Esophagus squamous epithelium (tissue), 5 donors: ENCODE measurements around the gene TSPAN18. TPM values are rescaled to one million over a fixed set of nuclear protein-coding genes. Genes with fewer than 3 reads are reported as not detected.
A peak's percentile ranks its signal among the peaks of the same experiment; 100 is the strongest.

Experiments
- DNase-seq: peaks from one replicate; lab custom pipeline; 2025; lab: John Stamatoyannopoulos, UW
- H3K27ac ChIP-seq, 4 donors: fragments of 200-600 bp; sonication (generic); one replicate each; pipeline ENCODE4 v1.5.1; 2016 to 2019; ENCODE audit warnings: mild to moderate bottlenecking in 1 of 4
- H3K27me3 ChIP-seq, 4 donors: fragments of 200-600 bp; sonication (generic); 1 replicate in 3 of 4; 2 replicates in 1 of 4; pipeline versions ENCODE4 v1.5.1 to v1.6.0; 2017 to 2021; ENCODE audit warnings: antibody characterized with exemption in 1 of 4
- H3K36me3 ChIP-seq, 3 donors: fragments of 200-600 bp; sonication (generic); one replicate each; pipeline ENCODE4 v1.5.1; 2016 to 2019
- H3K4me1 ChIP-seq, 3 donors: fragments of 200-600 bp; sonication (generic); one replicate each; pipeline ENCODE4 v1.5.1; 2017 to 2019
- H3K4me3 ChIP-seq, 4 donors: fragments of 200-600 bp; sonication (generic); 1 replicate in 3 of 4; 2 replicates in 1 of 4; pipeline ENCODE4 v1.5.1; 2016 to 2019; ENCODE audit warnings: mild to moderate bottlenecking in 2 of 4, moderate library complexity in 1 of 4
- H3K9me3 ChIP-seq, 3 donors: fragments of 200-600 bp; sonication (generic); one replicate each; pipeline ENCODE4 v1.5.1; 2016 to 2019
- POLR2A ChIP-seq, 4 donors: fragments of 450-650 bp; IDR thresholded peaks; one replicate each; pipeline ENCODE4 v1.6.1; 2017; ENCODE audit warnings: antibody characterized with exemption in 4 of 4, mild to moderate bottlenecking in 4 of 4, moderate library complexity in 3 of 4
- WGBS, 2 donors: methylation state at CpG; one replicate each; pipeline ENCODE4 v1.1.5; 2018; 5-methylcytosine and 5-hydroxymethylcytosine counted together
- intact Hi-C: fragments of 100-400 bp; cut with DNase I; formaldehyde crosslinking; loops from one replicate; pipeline ENCODE4 v1.15.0; 2022
- total RNA-seq, 4 donors: library from RNA; depleted of rRNA; stranded (reverse); fragments of >200 nt; gene quantifications; one replicate each; pipeline ENCODE4 v1.1.0, GENCODE V29; 2016
- TF ChIP-seq, protein P1 (sequence below), 6 experiments: fragments of 450-650 bp in 4 of 6; fragments of 200-600 bp in 2 of 6; sonication (generic) in 2 of 6; IDR thresholded peaks; one replicate each; pipeline ENCODE4 v1.5.1; 2016 to 2019; ENCODE audit warnings: antibody characterized with exemption in 6 of 6, mild to moderate bottlenecking in 4 of 6, moderate library complexity in 4 of 6
- donor health status: DM: yes; HTN: yes; CAD: no.

Gene TSPAN18
- total RNA-seq, 4 donors from 2014 or later: 0.80 to 4.4 (median 2.0) TPM

DNA sequence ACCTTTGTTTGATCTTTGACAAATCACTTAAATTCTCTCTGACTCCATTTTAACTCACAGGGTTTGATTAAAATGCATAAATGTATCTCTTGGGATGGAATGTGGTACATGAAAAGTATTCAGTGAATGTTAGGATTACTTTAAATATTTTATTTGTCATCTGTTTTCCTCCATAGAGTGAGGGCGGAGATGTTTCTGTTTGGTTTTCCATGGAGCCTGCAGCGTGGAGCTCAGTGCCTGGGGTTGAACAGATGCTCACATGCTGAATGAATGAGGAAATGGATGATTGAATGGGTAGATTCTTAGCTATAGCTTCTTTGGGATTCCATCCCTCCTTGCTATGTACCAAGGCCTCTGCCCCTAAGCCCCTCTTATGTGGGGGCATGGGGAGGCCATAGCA, 10.0 kb downstream of the TSPAN18 start:
- no peaks in the 10 kb centered on the region for H3K36me3 ChIP-seq
- no peak overlapping the region for H3K4me3 ChIP-seq
- DNase-seq: no peak
- H3K9me3 ChIP-seq: no peaks in the 10 kb centered on the region
- peak overlapping the region in 2 of 4 donors; percentile 9 to 36 for H3K27ac ChIP-seq
- 67 to 76% methylated on average over 2 of the region's 2 CpGs for WGBS, 2 donors
- peaks cover 0 to 8% (median 0%) of the 10 kb centered on the region in 4 donors for H3K27me3 ChIP-seq
- peaks cover 0 to 33% (median 15%) of the 10 kb centered on the region in 3 donors for H3K4me1 ChIP-seq
- intact Hi-C loops: no loop called here
- no peak for TF ChIP-seq POLR2A (IDR thresholded peaks at IDR 0.05)
- TF ChIP-seq, protein P1, sequence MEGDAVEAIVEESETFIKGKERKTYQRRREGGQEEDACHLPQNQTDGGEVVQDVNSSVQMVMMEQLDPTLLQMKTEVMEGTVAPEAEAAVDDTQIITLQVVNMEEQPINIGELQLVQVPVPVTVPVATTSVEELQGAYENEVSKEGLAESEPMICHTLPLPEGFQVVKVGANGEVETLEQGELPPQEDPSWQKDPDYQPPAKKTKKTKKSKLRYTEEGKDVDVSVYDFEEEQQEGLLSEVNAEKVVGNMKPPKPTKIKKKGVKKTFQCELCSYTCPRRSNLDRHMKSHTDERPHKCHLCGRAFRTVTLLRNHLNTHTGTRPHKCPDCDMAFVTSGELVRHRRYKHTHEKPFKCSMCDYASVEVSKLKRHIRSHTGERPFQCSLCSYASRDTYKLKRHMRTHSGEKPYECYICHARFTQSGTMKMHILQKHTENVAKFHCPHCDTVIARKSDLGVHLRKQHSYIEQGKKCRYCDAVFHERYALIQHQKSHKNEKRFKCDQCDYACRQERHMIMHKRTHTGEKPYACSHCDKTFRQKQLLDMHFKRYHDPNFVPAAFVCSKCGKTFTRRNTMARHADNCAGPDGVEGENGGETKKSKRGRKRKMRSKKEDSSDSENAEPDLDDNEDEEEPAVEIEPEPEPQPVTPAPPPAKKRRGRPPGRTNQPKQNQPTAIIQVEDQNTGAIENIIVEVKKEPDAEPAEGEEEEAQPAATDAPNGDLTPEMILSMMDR (IDR thresholded peaks at IDR 0.05): no peak

DNA sequence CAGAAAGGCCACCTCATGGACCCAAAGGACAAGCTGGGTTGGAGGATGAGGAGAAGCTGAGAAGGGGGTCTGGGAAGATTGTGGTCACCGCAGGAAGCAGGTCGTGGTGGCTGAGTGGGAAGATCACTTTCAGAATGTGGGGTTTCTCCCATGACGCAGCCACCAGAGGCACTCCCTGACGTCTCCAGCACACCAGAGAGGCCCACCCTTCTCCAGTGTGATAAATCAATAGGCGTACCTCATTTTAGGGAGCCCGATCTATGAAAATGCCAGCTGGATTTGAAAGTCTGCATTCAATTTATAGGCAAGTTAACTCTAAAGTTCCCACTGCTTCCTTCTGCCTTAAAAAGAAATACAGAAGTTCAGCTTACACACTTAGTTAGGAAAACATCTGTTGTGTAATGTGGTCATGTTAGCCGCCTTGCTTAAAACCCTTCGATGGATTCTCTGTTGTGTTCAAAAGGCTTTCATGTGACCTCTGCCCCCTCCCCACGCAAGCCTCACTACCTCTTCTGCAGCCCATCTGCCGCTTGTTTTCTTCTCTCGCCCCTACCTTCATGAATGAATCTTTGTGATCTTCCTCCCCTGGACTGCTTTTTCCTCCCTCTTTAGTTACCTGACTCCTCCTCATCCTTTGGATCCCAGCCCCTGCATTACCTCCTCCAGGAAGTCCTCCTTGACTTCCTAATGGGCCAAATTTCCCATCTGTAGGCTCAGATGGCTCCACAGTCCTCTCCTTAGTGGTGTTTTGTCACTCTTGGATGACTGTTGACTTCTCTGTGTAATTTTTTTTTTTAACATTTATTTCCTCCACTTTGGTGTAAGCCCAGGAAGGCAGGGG, 10.7 kb downstream of the TSPAN18 start:
- intact Hi-C loops: no loop called here
- Histone ChIP-seq H3K27me3 (peaks cover 0 to 8% (median 0%) of the 10 kb centered on the region in 4 donors), H3K4me3 (no peak overlapping the region), H3K27ac (peak overlapping the region in 1 of 4 donors; percentile 36), H3K9me3 (no peaks in the 10 kb centered on the region), H3K36me3 (no peaks in the 10 kb centered on the region), H3K4me1 (peaks cover 0 to 33% (median 13%) of the 10 kb centered on the region in 3 donors)
- DNase-seq: no peak
- TF ChIP-seq POLR2A (IDR thresholded peaks at IDR 0.05): no peak
- TF ChIP-seq, protein P1 (IDR thresholded peaks at IDR 0.05): no peak
- 67 to 75% methylated on average over 11 of the region's 11 CpGs for WGBS, 2 donors

DNA sequence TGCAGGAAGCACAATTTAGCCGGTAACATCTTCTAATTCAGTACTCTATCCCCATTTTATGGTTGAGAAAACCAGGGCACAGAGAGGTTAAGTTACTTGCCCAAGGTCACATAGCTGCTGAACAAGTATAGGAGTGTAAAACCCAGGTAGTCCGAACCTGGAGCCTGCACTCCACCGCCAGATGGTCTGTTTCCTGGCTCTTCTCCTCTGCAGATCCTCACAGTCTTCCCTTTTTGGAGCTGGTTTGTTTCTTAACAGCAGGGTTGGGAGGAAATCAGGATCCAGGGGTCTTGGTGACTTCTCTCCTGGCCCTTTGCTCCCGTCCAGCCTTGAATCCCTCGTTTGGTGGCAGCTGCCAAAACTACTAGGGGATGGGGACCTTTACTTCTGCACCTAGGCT, 12.0 kb downstream of the TSPAN18 start:
- Histone ChIP-seq H3K36me3 (no peaks in the 10 kb centered on the region), H3K27me3 (peaks cover 0 to 8% (median 0%) of the 10 kb centered on the region in 4 donors), H3K4me1 (peaks cover 3 to 44% (median 16%) of the 10 kb centered on the region in 3 donors), H3K4me3 (no peak overlapping the region), H3K27ac (no peak overlapping the region), H3K9me3 (no peaks in the 10 kb centered on the region)
- TF ChIP-seq, protein P1 (IDR thresholded peaks at IDR 0.05): no peak
- no peak for TF ChIP-seq POLR2A (IDR thresholded peaks at IDR 0.05)
- 80 to 88% methylated on average over 5 of the region's 5 CpGs for WGBS, 2 donors
- no peak for DNase-seq
- intact Hi-C loops: no loop called here

DNA sequence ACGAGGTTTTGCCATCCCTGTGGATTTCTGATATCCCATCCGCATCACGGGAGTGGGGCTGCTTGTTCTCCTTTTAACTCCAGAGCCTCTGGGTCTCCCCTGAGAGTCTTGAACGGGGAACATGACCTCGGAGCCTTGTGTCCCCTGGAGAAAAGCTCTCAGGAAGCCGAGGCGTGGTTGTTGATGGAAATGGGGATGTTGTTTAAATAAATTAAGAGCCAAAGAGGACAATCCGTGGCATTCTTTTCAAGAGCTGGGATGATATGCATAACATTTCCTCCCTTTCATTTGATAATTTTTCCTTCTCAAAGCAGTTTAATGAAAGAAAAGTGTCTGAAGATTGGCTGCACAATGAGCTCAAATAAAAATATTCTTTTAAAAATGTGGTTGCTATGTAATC, 14.2 kb downstream of the TSPAN18 start:
- H3K9me3 ChIP-seq: no peaks in the 10 kb centered on the region
- intact Hi-C loops: no loop called here
- TF ChIP-seq, protein P1 (IDR thresholded peaks at IDR 0.05): no peak
- no peaks in the 10 kb centered on the region for H3K36me3 ChIP-seq
- H3K4me1 ChIP-seq: peaks cover 3 to 51% (median 17%) of the 10 kb centered on the region in 3 donors
- H3K4me3 ChIP-seq: peak overlapping the region in 1 of 4 donors; percentile 23
- no peak for DNase-seq
- peaks cover 0 to 8% (median 0%) of the 10 kb centered on the region in 4 donors for H3K27me3 ChIP-seq
- 37 to 50% methylated on average over 6 to 8 of the region's 8 CpGs for WGBS, 2 donors
- H3K27ac ChIP-seq: peak overlapping the region in 3 of 4 donors; percentile 5 to 76 (median 66)

DNA sequence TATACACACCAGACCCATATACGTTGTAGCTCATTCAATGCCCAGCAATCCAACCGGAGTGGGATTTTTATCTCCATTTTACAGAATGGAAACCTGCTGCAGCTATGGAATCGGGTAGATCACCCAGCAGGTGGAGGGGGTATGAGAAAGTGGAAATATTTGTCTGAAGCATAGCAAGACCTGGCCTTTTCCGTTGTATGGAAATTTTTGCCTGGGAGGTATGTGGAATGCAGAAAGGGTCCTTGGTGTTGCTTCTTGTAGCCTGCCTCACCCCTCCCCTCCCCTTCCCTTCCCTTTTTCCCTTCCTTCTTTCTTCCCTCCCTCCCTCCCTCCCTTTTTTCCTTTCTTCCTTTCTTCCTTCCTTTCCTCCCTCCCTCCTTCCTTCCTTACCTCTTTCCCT, 15.2 kb downstream of the TSPAN18 start:
- intact Hi-C loops: no loop called here
- TF ChIP-seq, protein P1 (IDR thresholded peaks at IDR 0.05): no peak
- no peak for TF ChIP-seq POLR2A (IDR thresholded peaks at IDR 0.05)
- peaks cover 3 to 56% (median 17%) of the 10 kb centered on the region in 3 donors for H3K4me1 ChIP-seq
- peak overlapping the region in 2 of 4 donors; percentile 66 to 76 for H3K27ac ChIP-seq
- no peak overlapping the region for H3K4me3 ChIP-seq
- no peak for DNase-seq
- no peaks in the 10 kb centered on the region for H3K36me3 ChIP-seq
- 63 to 90% methylated on average over 4 of the region's 4 CpGs for WGBS, 2 donors
- H3K9me3 ChIP-seq: no peaks in the 10 kb centered on the region
- H3K27me3 ChIP-seq: peaks cover 0 to 8% (median 0%) of the 10 kb centered on the region in 4 donors
